Ovary (tissue), 9 donors: ENCODE measurements around the gene CHD2. TPM values are rescaled to one million over a fixed set of nuclear protein-coding genes. Genes with fewer than 3 reads are reported as not detected.
"Not testable (repeated sequence)": the region's sequence is repeated elsewhere in the genome, so short reads cannot be mapped to it uniquely, and the experiment has no call there.

ENCODE experiments used
- DNase-seq, 5 donors: peaks; one replicate each; pipeline ENCODE4 v3.0.0-alpha.2; 2019 to 2020
- H3K27ac ChIP-seq, 2 donors: fragments of 200-600 bp; one replicate each; pipeline versions ENCODE4 v1.5.1 to v1.8.0; 2019 to 2022
- H3K27me3 ChIP-seq: fragments of 200-600 bp; one replicate; pipeline ENCODE4 v1.8.0; 2022
- H3K36me3 ChIP-seq: fragments of 200-600 bp; sonication (generic); one replicate; pipeline ENCODE4 v1.5.1; 2019
- H3K4me1 ChIP-seq: one replicate; pipeline ENCODE4 v1.8.1; 2013; ENCODE audit warnings: mild to moderate bottlenecking, moderate library complexity; ENCODE audit not compliant: insufficient read depth
- H3K4me3 ChIP-seq: fragments of 200-600 bp; sonication (generic); one replicate; pipeline ENCODE4 v1.5.1; 2017
- H3K9me3 ChIP-seq, 2 donors: fragments of 200-600 bp in 1 of 2; sonication (generic) in 1 of 2; one replicate each; pipeline versions ENCODE4 v1.5.1 to v1.8.1; 2013 to 2019; ENCODE audit warnings: mild to moderate bottlenecking in 1 of 2, moderate library complexity in 1 of 2
- EP300 ChIP-seq: sonication (generic); formaldehyde crosslinking; IDR thresholded peaks from one replicate; pipeline ENCODE4 v1.6.1; 2017; ENCODE audit warnings: antibody characterized with exemption
- POLR2A ChIP-seq: fragments of 450-650 bp; IDR thresholded peaks from one replicate; pipeline ENCODE4 v1.6.1; 2017; ENCODE audit warnings: antibody characterized with exemption, mild to moderate bottlenecking, moderate library complexity
- WGBS, 3 donors: extraction: QIAGEN DNeasy Blood & Tissue Kit in 1 of 3; methylation state at CpG; one replicate each; pipeline versions ENCODE4 v1.1.5 to v1.1.7; 2013 to 2017; 5-methylcytosine and 5-hydroxymethylcytosine counted together
- intact Hi-C, 4 donors: fragments of 100-400 bp; cut with DNase I; formaldehyde crosslinking; loops; one replicate each; pipeline versions ENCODE4 v1.11.0 to v1.15.1; 2022 to 2023
- polyA plus RNA-seq, 2 donors: library from polyadenylated mRNA; stranded (reverse); fragments of 200-250 nt in 1 of 2; fragments of 350-450 nt in 1 of 2; fragmentation: Illumina TruSeq in 1 of 2; extraction: RNeasy Lipid Tissue Mini Kit (QIAGEN cat#74804) in 1 of 2; gene quantifications; one replicate each; pipeline ENCODE4 v1.2.3, GENCODE V29; 2013 to 2014
- total RNA-seq, 7 donors: library from RNA; depleted of rRNA in 2 of 7; stranded (reverse); fragments of >200 nt in 2 of 7; fragmentation: NEBNext Ultra II Directional in 3 of 7; extraction: Animal tissue kit (Norgen Biotek cat#: 25700) in 3 of 7; gene quantifications; one replicate each; pipeline versions ENCODE4 v1.1.0 to v1.2.4, GENCODE V29; 2016 to 2023
- TF ChIP-seq, protein P1 (sequence below), 3 donors: fragments of 450-650 bp in 2 of 3; fragments of 200-600 bp in 1 of 3; IDR thresholded peaks; one replicate each; pipeline versions ENCODE4 v1.5.1 to v1.8.0; 2016 to 2022; ENCODE audit warnings: antibody characterized with exemption in 3 of 3, mild to moderate bottlenecking in 1 of 3
- donor health status: DM: no; HTN: no; CAD: no; lungs with moderate emphysema.
- donor health status: DM: no; HTN: no; CAD: no.
- donor health status: Bipolar disorder and iron deficiency.
- donor health status: DM: yes; HTN: yes; CAD: no.
- donor health status: DM: no; HTN: no; CAD: no.
- donor health status: DM: yes; HTN: yes; CAD: no.

Gene CHD2
- total and polyA plus RNA-seq, 9 donors, result 43.6 to 146 (median 98.2) TPM

DNA sequence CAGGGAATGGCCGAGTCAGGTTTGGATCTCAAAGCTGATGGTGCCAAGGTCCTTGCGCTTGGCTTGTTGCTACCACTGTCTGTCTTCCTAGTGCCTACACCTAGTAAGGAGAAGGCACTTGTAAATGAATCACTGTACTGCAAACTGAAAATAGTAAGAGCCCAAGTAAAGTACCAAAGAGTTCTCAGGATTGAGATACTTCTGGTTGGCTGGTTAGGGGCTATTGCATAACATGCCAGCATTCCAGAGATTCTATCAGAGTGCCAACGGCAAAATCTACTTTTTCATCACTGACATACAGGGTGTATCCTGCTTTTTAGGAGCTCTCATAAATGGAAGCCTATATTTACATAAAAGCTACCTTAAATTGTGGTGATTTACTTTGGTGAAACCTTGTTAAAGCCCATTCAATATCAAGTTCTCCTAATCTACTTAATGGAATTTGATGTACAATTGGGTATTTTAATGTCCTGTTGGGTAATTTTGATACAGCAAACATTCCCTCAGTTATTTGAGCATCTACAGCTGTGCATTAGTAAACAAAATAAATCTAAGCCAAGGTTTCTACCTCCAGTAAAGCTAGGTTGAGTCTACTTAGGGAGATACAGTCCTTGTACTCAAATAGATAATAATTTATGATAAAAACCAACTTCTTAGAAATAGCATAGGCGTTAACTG lies 30.7 kb upstream of the CHD2 start:
- Histone ChIP-seq H3K4me3 (no peak overlapping the region), H3K27me3 (no peaks in the 10 kb centered on the region), H3K36me3 (no peaks in the 10 kb centered on the region), H3K27ac (peak overlapping the region in 1 of 2 donors; percentile 48), H3K9me3 (no peaks in the 10 kb centered on the region), H3K4me1 (peaks cover 10% of the 10 kb centered on the region)
- TF ChIP-seq, protein P1, sequence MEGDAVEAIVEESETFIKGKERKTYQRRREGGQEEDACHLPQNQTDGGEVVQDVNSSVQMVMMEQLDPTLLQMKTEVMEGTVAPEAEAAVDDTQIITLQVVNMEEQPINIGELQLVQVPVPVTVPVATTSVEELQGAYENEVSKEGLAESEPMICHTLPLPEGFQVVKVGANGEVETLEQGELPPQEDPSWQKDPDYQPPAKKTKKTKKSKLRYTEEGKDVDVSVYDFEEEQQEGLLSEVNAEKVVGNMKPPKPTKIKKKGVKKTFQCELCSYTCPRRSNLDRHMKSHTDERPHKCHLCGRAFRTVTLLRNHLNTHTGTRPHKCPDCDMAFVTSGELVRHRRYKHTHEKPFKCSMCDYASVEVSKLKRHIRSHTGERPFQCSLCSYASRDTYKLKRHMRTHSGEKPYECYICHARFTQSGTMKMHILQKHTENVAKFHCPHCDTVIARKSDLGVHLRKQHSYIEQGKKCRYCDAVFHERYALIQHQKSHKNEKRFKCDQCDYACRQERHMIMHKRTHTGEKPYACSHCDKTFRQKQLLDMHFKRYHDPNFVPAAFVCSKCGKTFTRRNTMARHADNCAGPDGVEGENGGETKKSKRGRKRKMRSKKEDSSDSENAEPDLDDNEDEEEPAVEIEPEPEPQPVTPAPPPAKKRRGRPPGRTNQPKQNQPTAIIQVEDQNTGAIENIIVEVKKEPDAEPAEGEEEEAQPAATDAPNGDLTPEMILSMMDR (IDR thresholded peaks at IDR 0.05), result no peak
- TF ChIP-seq EP300 (no peak), POLR2A (no peak)
- intact Hi-C loops, result no loop called here
- 55 to 67% (median 61%) methylated on average over 4 of the region's 4 CpGs for WGBS, 3 donors
- DNase-seq, result no peak

DNA sequence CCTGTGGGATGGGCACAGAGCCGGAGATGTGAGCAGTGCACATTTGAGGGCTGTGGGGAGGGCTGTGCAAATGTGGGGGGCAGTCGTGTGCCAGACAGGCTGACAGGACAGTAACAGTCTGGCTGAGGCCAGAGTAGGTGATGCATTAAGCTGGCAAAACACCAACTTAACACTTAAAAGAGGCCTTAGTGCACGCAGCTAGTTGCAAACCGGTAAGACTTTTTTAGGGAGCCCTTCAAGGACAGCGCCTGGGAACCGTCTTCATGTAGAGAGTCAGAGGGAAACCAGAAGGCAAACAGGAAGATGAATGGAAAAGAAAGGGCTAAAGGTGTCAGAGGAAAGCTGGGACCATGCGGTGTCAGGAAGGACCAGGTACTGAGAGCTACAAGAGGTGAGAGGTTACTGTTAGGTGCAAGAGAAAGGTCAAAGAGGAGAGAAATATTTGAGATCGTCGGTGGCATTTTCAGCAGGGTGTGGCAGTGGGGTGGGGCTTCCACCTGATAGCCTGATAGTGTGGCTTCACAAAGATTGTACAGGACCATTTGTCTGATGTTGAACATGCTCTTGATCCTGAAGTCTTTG lies 30.0 kb upstream of the CHD2 start:
- TF ChIP-seq EP300, result no peak
- no peak for TF ChIP-seq POLR2A
- TF ChIP-seq, protein P1 (IDR thresholded peaks at IDR 0.05), result no peak
- no peaks in the 10 kb centered on the region for H3K36me3 ChIP-seq
- no peaks in the 10 kb centered on the region for H3K9me3 ChIP-seq
- H3K27ac ChIP-seq, result peak overlapping the region in 1 of 2 donors; percentile 48
- H3K27me3 ChIP-seq, result no peaks in the 10 kb centered on the region
- intact Hi-C loops, result no loop called here
- 19 to 25% (median 22%) methylated on average over 9 of the region's 9 CpGs for WGBS, 3 donors
- peaks cover 10% of the 10 kb centered on the region for H3K4me1 ChIP-seq
- DNase-seq, result no peak
- no peak overlapping the region for H3K4me3 ChIP-seq

DNA sequence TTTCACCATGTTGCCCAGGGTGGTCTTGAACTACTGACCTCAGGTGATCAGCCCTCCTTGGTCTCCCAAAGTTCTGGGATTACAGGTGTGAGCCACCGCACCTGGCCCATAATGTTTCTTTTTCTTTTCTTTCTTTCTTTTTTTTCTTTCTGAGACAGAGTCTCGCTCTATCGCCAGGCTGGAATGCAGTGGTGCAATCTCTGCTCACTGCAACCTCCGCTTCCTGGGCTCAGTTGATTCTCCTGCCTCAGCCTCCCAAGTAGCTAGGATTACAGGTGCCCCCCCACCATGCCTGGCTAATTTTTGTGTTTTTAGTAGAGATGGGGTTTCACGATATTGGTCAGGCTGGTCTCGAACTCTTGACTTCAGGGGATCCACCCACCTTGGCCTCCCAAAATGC lies 27.2 kb upstream of the CHD2 start:
- H3K4me3 ChIP-seq, H3K27ac ChIP-seq, H3K9me3 ChIP-seq, intact Hi-C loops, H3K36me3 ChIP-seq, DNase-seq, H3K27me3 ChIP-seq: not testable (repeated sequence)
- 96 to 97% (median 97%) methylated on average over 6 of the region's 6 CpGs for WGBS, 3 donors
- peaks cover 14% of the 10 kb centered on the region for H3K4me1 ChIP-seq

DNA sequence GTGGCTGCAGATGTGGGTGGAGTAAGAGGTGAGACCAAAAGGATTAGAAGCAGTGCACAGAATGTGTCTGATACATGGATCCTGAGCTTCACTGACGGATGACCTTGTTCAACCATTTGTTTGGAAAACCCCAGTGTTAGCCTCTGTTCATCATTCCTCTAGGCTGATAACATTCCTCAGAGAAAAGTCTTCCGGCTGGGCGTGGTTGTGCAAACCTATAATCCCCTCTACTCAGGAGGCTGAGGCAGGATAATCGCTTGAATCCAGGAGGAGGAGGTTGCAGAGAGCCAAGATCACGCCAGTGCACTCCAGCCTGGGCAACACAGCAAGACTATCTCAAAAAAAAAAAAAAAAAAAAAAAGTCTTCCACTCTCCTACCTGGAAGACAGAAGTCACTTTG lies 23.1 kb upstream of the CHD2 start:
- Histone ChIP-seq H3K9me3 (no peaks in the 10 kb centered on the region), H3K27me3 (no peaks in the 10 kb centered on the region), H3K36me3 (no peaks in the 10 kb centered on the region), H3K4me1 (peaks cover 15% of the 10 kb centered on the region), H3K4me3 (no peak overlapping the region), H3K27ac (no peak overlapping the region)
- DNase-seq, result no peak
- intact Hi-C loops, result loop anchor here in 1 of 4 donors (5.0 kb wide), 1 partner anchor 45 kb away; no protein-coding TSS in a partner anchor
- 67 to 87% (median 72%) methylated on average over 5 of the region's 5 CpGs for WGBS, 3 donors
- TF ChIP-seq EP300 (no peak), POLR2A (no peak)
- TF ChIP-seq, protein P1 (IDR thresholded peaks at IDR 0.05), result no peak

DNA sequence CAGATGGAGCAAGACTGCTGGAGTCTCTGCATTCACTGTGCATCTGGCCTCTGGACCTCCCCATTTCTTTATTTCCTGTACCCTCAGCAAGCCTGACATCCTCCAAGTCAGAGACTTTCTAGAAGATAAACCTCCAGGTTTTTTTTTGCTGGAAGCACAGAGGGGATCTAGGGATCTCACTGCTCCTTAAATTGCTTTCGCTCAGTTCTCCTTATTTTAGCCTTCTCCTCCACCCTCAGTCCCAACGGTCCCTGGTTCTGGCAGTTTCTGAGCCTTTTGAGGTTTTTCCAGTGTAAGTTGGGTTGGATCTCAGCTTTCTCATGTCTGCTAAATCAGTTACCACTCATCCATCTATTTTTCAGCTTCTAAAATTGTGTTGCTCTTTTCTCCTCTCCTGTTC lies 22.7 kb upstream of the CHD2 start:
- TF ChIP-seq, protein P1 (IDR thresholded peaks at IDR 0.05), result no peak
- TF ChIP-seq POLR2A (no peak), EP300 (no peak)
- H3K27ac ChIP-seq, result peak overlapping the region in 1 of 2 donors; percentile 11
- no peak overlapping the region for H3K4me3 ChIP-seq
- intact Hi-C loops, result loop anchor here in 1 of 4 donors (5.0 kb wide), 1 partner anchor 45 kb away; no protein-coding TSS in a partner anchor
- H3K27me3 ChIP-seq, result no peaks in the 10 kb centered on the region
- peaks cover 15% of the 10 kb centered on the region for H3K4me1 ChIP-seq
- no peak for DNase-seq
- no peaks in the 10 kb centered on the region for H3K9me3 ChIP-seq
- WGBS, 3 donors, result 68 to 78% (median 70%) methylated on average over 2 of the region's 2 CpGs
- H3K36me3 ChIP-seq, result no peaks in the 10 kb centered on the region
